Esophagus muscularis mucosa (tissue), 4 donors: ENCODE measurements around the gene KMT5B.

ENCODE experiments used
- EP300 ChIP-seq: sonication (generic); formaldehyde crosslinking; IDR thresholded peaks from one replicate; pipeline ENCODE4 v1.6.1; 2017; ENCODE audit warnings: antibody characterized with exemption
- POLR2AphosphoS5 ChIP-seq, 2 donors: sonication (generic); formaldehyde crosslinking; IDR thresholded peaks; one replicate each; pipeline ENCODE4 v1.6.1; 2017; ENCODE audit warnings: antibody characterized with exemption in 2 of 2
- TF ChIP-seq, protein P1 (sequence below), 3 experiments: fragments of 200-600 bp in 2 of 3; fragments of 450-650 bp in 1 of 3; sonication (generic) in 2 of 3; IDR thresholded peaks; one replicate each; pipeline ENCODE4 v1.5.1; 2017 to 2019; ENCODE audit warnings: antibody characterized with exemption in 3 of 3, mild to moderate bottlenecking in 2 of 3, moderate library complexity in 1 of 3

DNA sequence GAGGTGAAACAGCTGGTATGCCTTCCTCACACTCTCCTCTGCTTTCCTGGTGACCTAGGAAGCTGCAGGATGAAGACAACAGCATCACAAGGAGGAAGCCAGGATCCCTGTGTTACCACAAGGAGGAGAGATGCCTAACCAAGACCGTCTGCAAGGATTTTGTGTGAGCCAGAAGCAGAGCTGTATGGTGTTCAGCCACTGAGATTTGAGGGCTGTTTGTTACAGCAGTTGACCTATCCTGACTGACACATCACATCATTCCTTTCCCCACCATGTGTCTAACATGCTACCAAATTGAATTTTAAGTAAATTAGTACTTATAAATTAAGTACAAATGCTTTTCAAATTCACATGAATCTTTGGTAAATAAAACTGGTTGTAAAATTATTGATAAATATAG is 83.0 kb downstream of the KMT5B start:
- TF ChIP-seq, protein P1, sequence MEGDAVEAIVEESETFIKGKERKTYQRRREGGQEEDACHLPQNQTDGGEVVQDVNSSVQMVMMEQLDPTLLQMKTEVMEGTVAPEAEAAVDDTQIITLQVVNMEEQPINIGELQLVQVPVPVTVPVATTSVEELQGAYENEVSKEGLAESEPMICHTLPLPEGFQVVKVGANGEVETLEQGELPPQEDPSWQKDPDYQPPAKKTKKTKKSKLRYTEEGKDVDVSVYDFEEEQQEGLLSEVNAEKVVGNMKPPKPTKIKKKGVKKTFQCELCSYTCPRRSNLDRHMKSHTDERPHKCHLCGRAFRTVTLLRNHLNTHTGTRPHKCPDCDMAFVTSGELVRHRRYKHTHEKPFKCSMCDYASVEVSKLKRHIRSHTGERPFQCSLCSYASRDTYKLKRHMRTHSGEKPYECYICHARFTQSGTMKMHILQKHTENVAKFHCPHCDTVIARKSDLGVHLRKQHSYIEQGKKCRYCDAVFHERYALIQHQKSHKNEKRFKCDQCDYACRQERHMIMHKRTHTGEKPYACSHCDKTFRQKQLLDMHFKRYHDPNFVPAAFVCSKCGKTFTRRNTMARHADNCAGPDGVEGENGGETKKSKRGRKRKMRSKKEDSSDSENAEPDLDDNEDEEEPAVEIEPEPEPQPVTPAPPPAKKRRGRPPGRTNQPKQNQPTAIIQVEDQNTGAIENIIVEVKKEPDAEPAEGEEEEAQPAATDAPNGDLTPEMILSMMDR (IDR thresholded peaks at IDR 0.05), result no peak
- no peak for TF ChIP-seq EP300
- TF ChIP-seq POLR2AphosphoS5 (IDR thresholded peaks at IDR 0.05), result no peak
